ENCODE results near the gene INTS6.
"Not testable (repeated sequence)": the region's sequence is repeated elsewhere in the genome, so short reads cannot be mapped to it uniquely, and the experiment has no call there.

INTS6 gene

DNA sequence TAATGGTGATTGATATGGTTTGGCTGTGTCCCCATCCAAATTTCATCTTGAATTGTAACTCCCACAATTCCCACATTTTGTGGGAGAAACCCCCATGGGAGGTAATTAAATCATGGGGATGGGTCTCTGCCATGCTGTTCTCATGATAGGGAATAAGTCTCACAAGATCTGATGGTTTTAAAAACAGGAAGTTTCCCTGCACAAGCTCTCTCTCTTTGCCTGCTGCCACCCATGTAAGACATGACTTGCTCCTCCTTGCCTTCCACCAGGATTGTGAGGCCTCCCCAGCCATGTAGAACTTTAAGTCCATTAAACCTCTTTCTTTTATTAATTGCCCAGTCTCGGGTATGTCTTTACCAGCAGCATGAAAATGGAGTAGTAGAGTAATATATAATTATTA is 37.5 kb downstream of the INTS6 start:
- DNase-seq (ENCODE audit: low read depth) = not testable (repeated sequence)

- no peak for DNase-seq (ENCODE audit: low read depth)
Observed at GRCh38 chr13:51412431-51412830, 40.4 kb downstream of the INTS6 start.

DNA sequence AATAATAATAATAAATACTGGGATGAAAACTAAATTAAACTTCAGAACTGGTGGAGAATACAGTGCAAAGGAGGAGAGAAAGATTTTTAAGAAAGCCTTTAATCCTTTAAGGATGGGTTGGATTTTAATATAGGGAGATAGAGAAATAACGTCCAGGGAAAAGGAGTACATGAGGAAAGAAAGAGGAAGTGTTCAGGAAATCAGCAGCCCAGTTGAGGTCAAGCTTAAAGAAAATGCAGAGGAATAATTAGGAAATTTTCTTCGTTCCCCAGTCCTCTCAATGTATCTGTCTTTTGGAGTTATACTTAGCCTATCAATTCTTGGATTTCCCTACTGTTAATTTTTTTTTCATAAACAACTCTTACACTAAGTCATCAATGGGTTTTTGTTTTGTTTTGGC is 47.7 kb downstream of the INTS6 start:
- DNase-seq (ENCODE audit: low read depth) = no peak

DNA sequence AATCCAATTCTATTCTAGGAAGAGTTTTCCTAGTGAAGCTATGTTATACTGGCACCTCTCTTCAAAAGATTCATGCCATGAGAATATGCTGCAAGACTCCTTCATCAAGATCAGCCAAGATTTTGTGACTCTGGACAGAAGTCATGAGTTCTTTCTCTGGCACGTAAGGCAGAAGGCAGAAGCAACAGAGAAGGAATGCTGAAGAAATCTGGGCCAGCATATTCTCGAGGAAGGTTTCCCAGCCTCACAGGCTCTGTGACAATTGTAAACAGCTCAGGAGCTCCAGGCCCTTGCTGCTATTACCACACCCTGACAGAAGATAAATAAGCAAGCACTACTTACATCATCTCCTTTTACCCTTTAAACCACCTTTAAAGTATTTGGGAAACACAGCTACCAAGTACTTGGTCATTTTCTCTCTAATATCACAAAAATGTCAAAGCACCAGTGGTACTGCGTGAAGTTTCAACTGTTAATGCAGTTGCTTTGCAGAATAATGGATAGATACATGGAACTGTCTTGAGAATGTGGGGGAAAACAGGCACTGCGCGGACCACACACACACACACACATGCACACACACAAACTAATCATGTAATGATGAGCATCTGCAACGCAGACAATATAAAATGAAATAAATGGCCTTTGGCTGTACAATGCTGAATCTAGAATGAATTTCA is 55.4 kb downstream of the INTS6 start:
- DNase-seq (ENCODE audit: low read depth) = no peak

DNA sequence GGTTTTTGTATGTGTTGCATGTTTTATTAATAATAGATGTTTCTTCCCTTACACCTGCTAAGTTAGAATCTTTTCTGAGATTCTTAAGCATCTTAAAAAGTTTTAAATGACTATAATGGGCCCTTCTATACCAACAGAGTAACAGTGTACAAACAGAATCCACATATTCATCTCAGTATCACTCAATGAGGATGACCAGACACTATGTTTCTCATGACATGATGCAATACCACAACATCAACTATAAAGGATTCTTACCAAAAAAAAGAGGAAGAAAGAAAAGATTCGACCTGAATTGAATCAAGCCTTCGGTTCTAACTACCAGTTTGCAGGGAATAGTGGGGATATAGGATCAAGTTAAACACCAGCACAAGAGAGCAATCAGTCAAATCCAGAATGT is 56.5 kb downstream of the INTS6 start:
- DNase-seq (ENCODE audit: low read depth) = no peak

GRCh38 chr13:51394724-51395123 is 58.1 kb downstream of the INTS6 start:
- DNase-seq (ENCODE audit: low read depth) = no peak

DNA sequence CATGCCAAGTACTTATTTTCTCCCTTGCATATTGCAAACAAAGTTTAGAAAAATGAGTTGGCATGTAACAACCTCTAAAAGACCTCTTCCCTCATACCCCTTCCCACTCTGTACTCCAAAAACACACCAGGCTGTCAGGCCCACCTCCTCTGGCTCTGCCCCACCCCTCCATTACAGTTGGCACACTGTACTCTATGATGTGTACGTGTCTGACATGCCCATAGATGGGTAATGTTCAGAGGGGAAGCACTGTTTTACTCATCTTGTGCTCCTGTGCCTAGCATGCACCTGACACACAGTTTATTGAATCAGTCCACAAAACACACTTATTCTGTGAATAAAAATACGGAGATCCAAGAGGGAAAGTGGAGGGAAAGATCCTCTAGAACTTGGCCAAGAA is 67.7 kb downstream of the INTS6 start:
- no peak for DNase-seq (ENCODE audit: low read depth)

DNA sequence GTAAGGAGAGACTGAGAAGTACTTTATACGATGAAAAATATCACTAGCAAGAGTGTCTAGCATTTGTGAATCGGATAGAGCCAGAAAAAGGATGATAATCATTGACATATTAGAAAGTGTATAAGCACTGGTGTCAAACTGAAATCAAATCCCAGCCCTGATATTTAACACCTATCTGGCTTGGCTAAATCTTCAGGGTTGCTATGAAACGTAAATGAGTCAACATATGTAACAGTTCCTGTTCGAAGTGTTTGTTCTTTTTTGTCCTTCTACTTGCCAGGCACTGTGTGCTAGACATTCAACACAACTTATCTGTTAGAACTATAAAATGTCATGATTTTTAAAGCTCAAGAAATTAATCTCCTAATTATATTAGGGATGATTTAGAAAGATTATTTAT is 72.6 kb downstream of the INTS6 start:
- no peak for DNase-seq (ENCODE audit: low read depth)

GRCh38 chr13:51373451-51373850 is 79.4 kb downstream of the INTS6 start:
- DNase-seq (ENCODE audit: low read depth) = no peak

GRCh38 chr13:51371768-51372399 is 81.0 kb downstream of the INTS6 start:
- DNase-seq (ENCODE audit: low read depth) = no peak

GRCh38 chr13:51370811-51371210 is 82.0 kb downstream of the INTS6 start:
- no peak for DNase-seq (ENCODE audit: low read depth)

DNA sequence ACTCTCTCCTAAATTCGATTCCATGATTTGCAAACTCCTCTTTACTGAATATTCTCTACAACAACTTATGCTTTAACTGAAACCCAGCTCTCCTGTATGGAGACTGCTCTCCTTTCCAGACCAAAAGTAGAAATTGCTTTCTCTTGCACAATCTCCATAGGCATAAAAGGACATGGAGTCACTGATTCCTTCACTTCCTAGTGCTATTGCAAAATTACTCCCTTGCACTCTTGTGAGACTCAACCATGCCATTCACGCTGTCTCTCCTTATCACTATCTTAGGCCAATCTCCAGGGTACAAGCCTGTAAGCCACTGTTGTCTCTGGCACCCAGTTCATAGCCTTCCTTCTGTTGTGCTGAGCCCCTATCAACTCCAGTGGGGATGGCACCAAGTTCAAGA is 82.7 kb downstream of the INTS6 start:
- no peak for DNase-seq (ENCODE audit: low read depth)

DNA sequence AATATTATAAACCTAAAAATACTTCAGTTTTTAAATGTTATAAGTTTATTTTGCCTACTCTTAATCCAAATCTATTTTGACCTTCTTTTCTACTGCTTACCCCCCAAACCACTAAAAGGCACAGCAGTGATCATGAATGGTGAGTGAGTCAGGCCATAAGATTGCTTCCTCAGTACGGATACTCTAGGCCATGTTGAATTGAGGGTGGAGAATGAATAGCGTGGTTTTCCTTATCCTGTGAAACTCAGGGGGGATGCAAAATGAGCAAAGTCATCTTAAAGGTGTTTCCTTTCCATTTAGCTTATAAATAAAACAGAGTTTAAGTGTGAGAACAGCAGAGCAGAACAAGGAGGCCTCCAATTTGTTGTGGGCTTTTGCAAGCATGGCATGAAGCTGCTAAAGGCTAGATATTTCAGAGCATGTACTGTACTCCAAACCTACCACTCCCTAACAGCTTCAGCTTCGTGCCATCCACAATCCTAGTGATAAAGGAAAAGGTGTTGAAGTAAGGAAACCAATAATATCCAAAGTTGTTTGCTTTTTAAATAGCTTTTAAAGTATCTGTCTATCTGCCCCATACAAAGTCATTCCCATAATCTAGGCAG is 88.3 kb downstream of the INTS6 start:
- DNase-seq (ENCODE audit: low read depth) = no peak

- DNase-seq (ENCODE audit: low read depth) = no peak
Observed at GRCh38 chr13:51363625-51364024, 89.2 kb downstream of the INTS6 start.

GRCh38 chr13:51361106-51361505 is 91.7 kb downstream of the INTS6 start:
- no peak for DNase-seq (ENCODE audit: low read depth)

GRCh38 chr13:51360489-51360888 is 92.3 kb downstream of the INTS6 start:
- DNase-seq (ENCODE audit: low read depth) = no peak

DNA sequence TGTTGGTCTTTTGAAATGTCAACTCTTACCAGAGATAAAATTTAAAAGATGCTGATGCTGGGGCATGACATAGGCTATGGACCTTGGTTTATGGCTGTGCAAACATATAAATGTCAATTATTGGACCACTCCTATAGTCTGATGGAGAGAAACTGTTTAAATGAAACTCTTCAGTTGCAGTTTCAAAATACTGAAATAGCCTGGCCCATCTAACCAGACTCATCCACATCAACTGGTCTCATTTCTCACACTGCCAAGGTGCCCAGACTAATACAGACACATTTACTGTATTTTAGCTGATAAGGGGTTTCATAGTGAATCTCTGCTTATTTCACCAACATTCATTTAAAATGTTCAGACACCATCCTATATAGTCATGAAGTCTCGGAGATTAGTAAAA is 93.5 kb downstream of the INTS6 start:
- no peak for DNase-seq (ENCODE audit: low read depth)

- no peak for DNase-seq (ENCODE audit: low read depth)
Observed at GRCh38 chr13:51357928-51358595, 94.8 kb downstream of the INTS6 start.

- DNase-seq (ENCODE audit: low read depth) = no peak
Observed at GRCh38 chr13:51355217-51355616, 97.6 kb downstream of the INTS6 start.

- DNase-seq (ENCODE audit: low read depth) = no peak
Observed at GRCh38 chr13:51349016-51349415, 103.8 kb downstream of the INTS6 start.

GRCh38 chr13:51348069-51348967 is 104.5 kb downstream of the INTS6 start:
- DNase-seq (ENCODE audit: low read depth) = no peak

GRCh38 chr13:51347099-51347498 is 105.7 kb downstream of the INTS6 start:
- DNase-seq (ENCODE audit: low read depth) = no peak
